CD4-positive, alpha-beta T cell treated with Interferon alpha-2 for 1 hour (primary cell): ENCODE data around the gene USP15.
A peak's percentile ranks its signal among the peaks of the same experiment; 100 is the strongest.

ENCODE experiments used
- DNase-seq, 2 donors: peaks; one replicate each; pipeline ENCODE4 v3.0.0-alpha.2; 2020 to 2022

The USP15 gene

DNA sequence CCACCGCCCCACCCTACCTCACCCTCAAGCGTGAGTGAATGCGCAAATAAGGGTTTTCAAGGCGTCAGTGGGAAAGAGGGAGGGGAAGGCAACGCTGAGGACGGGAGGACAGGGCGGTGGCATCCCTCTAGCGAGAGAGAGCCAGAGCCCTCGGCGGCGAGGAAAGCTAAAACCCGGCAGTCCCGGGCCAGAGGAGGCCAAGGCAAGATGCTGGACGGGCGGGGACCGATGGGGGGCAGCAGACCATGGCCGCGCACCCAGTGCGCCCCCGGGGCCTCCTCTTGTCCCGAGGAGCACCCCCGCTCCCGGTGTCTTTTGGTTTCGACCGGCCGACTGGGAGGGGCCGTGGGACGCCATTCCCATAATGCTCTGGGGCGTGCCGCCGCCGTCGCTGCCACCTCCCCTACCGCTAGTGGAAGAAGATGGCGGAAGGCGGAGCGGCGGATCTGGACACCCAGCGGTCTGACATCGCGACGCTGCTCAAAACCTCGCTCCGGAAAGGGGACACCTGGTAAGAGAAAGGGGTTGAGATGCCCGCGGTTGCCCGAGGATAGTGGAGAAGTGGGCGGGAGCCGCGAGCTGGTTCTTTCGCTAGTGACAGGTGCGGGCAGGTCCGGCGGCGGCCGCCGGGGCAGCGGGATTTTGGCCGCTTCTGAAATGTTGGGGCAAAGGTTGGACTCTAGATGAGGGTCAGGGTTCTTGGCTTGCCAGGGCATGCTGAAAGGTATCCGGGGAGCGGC, at the start of gene USP15:
TSS of gene USP15 (plus strand) at position 412 of the 740 bp plus-strand sequence. CDS start at position 423, 11 bp downstream.
- peak; percentile 95 to 98 for DNase-seq

GRCh38 chr12:62210422-62210821, 49.8 kb upstream of the USP15 start:
- DNase-seq = peak; percentile 40 to 53

DNA sequence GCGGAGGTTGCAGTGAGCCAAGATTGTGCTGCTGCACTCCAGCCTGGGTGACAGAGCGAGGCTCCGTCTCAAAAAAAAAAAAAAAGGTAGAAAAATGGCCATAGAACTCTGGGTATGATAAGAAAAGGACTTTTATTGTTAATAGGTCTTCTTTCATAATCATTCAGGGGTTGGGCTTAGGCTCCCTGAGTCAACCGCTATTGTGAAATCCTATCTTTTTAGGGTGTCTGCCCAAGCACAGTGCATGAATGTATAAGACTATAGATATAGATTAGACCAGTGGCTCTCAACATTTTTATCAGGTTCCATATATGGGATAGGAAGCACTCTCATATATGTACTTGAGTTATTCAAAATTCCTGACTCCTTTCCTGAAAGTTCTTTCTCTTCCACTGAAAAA, 48.7 kb upstream of the USP15 start:
- no peak for DNase-seq

DNA sequence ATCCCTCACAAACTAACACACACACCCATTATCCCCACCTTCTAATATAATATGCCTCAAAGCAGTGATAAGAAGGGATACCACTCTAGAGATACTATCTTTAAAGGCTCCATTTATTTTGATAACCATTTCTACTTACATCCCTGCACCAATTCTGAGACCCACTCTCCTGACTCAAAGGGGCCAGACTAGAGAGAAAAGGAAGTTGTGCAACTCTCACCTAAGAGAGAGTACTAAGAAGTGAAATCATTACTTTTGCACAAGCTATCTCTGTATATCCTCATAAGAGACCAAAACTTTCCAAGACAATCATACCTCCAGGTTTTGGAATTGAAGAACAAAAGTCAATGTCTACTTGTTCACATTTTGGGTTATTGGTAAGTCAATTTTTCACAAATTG, 45.4 kb upstream of the USP15 start:
- DNase-seq = no peak

DNA sequence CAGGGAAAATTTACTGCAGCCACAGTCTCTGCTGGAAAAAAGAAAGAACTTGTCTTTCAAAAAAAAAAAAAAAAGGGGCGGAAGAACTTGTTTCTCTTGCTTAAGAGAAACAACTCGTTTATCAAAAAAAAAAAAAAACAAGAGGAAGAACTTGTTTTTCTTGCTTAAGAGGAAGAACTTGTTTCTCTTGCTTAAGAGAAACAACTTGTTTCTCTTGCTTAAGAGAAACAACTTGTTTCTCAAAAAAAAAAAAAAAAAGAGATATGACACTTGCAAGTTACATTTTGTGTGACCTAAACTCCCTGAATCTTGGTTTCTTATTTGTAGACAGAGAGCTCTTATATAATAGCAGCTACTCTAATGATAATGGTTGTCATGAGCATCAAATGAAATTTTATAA, 44.7 kb upstream of the USP15 start:
- DNase-seq = no peak

DNA sequence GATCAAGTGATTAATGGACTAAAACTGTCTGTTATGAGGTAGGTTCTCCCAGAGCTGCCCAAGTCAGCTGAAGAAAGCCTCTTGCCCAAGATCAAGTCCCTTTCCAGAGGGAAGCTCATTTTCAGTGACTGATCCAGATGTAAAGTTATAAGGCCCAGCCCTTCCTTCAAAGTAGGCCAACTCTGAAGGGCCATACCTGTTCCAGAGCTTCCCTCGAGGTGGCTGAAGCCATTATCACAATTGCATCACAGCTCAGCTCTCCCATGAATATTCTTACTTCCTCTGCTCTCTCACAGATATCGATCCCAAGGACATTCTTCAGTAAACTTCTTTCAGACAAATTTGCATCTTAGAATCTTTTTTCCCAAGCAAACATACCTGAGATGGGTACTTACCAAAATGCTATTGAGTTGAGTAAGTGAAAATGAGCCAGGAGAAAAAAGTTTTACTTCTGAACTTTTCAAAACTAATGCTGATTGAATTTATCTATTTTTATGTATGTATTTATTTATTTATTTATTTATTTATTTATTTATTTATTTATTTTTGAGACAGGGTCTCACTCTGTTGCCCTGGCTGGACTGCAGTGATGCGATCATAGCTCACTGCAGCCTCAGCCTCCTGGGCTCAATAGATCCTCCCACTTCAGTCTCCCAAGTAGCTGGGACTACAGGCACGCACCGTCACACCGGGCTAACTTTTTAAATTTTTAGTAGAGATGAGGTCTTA, 42.6 kb upstream of the USP15 start:
- DNase-seq = no peak

GRCh38 chr12:62221107-62221506, 39.1 kb upstream of the USP15 start:
- DNase-seq = no peak

- DNase-seq = no peak
Measured at GRCh38 chr12:62224601-62225000, 35.6 kb upstream of the USP15 start.

DNA sequence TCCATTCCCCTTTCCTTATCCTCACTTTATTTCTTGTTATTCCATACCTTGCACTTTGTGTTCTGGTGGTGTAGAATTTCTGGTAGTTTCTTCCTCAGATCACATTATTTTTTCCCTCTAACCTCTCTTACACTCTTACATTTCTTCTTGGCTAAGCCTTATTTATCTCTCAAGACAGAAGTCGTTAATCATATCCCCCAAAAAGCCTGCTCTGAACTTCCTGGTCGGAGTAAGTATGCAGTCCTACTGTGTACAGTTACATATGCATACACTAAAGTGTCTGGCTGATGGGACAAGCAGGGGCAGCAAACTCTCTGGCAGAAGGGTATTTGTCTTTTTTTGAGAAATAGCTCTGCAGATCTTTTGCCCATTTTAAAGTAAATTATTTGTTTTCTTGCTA, 33.1 kb upstream of the USP15 start:
- DNase-seq = no peak

DNA sequence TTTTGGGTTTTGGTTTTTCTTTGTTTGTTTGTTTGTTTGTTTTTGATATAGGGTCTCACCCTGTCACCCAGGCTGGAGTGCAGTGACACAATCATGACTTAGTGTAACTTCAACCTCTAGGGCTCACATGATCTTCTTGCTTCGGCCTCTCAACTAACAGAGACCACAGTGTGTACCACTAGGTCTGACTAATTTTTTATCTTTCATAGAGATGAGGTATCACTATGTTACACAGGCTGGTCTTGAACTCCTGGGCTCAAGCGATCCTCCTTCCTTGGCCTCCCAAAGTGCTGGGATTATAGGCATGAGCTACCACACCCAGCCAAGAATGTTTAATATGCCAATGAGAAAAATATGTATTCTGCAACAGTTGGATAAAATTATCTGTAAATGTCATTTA, 29.6 kb upstream of the USP15 start:
- DNase-seq = no peak

- DNase-seq = no peak
Measured at GRCh38 chr12:62232143-62232729, 28.0 kb upstream of the USP15 start.

GRCh38 chr12:62233805-62234204, 26.4 kb upstream of the USP15 start:
- no peak for DNase-seq

- no peak for DNase-seq
Measured at GRCh38 chr12:62239571-62239970, 20.6 kb upstream of the USP15 start.

DNA sequence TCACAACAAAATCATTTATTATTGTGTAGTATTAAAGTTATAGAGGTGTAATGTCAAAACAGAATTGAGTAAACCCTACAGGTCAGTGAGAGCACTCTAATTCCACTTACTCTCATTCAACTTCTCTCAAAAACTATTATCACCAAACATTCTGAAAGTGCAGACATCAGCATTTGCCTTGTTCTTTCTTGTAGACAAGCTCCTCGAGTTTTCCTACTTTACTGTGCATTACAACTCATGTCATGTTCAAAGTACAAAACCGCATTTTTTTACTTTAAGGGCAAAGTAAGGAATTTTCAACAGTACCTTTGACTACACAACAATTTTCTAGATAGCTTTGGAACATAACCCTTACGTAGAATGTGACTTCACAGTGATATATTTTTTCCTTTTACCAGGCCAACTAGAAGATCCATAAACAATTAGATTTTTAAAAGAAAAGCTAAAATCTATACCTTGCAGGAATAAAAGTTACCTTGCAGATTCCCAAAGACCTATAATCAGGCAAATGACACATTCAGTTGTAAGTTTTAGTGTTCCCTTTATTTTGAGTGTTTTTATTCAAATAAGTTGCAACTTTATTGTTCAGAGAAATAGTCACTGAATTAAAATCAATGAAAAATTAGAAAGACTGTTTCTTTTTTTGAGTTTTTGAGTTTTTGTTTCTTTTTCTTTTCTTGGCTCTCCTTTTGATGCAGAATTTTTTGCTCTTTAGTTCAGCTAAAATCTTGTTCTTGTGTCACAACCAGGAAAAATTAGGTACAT, 12.7 kb upstream of the USP15 start:
- no peak for DNase-seq

DNA sequence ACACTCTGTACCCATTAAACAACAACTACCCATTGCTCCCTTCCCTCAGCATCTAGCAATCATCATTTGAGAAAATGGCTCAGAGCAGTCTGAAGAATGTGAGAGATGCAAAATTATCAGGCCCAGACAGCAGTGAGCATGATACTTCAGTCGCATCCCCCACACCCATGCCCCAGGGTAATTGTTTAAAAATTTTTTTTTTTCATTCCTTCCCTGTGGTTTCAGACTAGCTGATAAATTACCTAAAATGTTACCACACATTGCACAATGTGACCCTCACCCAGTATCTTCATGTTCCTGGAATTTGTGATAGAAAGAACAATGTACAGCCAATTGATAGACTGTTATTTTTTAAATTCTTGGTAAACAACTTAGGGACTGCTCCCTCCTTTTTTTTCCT, 11.3 kb upstream of the USP15 start:
- DNase-seq = no peak

- no peak for DNase-seq
Measured at GRCh38 chr12:62249419-62249818, 10.8 kb upstream of the USP15 start.

- DNase-seq = no peak
Measured at GRCh38 chr12:62250671-62251608, 9.3 kb upstream of the USP15 start.

DNA sequence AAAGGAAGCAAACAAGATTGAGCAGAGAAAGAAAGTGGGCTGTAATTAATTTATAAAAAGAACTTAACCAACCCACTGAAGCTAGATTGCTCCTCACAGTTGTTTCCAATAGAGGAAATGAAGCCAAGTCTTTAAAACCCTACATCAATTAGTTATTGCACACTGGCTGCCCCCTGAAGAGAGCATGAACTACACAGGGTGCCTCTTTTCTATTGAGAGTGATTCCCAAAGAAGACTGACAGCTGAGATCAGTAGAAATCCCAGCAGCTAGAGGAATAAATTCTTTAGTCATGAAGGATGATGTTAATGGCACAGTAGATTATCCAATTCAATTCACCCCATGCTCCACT, 8.6 kb upstream of the USP15 start:
- no peak for DNase-seq

- DNase-seq = no peak
Measured at GRCh38 chr12:62252576-62252975, 7.6 kb upstream of the USP15 start.

GRCh38 chr12:62254967-62255366, 5.2 kb upstream of the USP15 start:
- DNase-seq = no peak

GRCh38 chr12:62256408-62257096, 3.7 kb upstream of the USP15 start:
- no peak for DNase-seq

- no peak for DNase-seq
Measured at GRCh38 chr12:62258231-62258630, 2.0 kb upstream of the USP15 start.
